T follicular helper cell (primary cell): ENCODE results near the gene HSD17B3.
"Not testable (repeated sequence)": the region's sequence is repeated elsewhere in the genome, so short reads cannot be mapped to it uniquely, and the experiment has no call there.

ENCODE experiments used
- DNase-seq: peaks from one replicate; pipeline ENCODE4 v3.0.0-alpha.2; 2020; ENCODE audit warnings: low read depth

The HSD17B3 gene

GRCh38 chr9:96236337-96236736 is 65.6 kb downstream of the HSD17B3 start:
- not testable (repeated sequence) for DNase-seq

- DNase-seq, result no peak
These were observed 69.3 kb downstream of the HSD17B3 start for GRCh38 chr9:96232539-96233241.

GRCh38 chr9:96232164-96232538 is 69.8 kb downstream of the HSD17B3 start:
- no peak for DNase-seq

- no peak for DNase-seq
These were observed 72.0 kb downstream of the HSD17B3 start for GRCh38 chr9:96230002-96230401.

GRCh38 chr9:96222132-96222531 is 79.8 kb downstream of the HSD17B3 start:
- DNase-seq, result no peak

GRCh38 chr9:96219900-96220257 is 82.1 kb downstream of the HSD17B3 start:
- no peak for DNase-seq

GRCh38 chr9:96219026-96219899 is 82.7 kb downstream of the HSD17B3 start:
- DNase-seq, result peak; percentile 12

GRCh38 chr9:96217754-96218693 is 84.0 kb downstream of the HSD17B3 start:
- DNase-seq, result peak; percentile 46

- no peak for DNase-seq
These were observed 84.7 kb downstream of the HSD17B3 start for GRCh38 chr9:96217294-96217707.

- DNase-seq, result no peak
These were observed 85.4 kb downstream of the HSD17B3 start for GRCh38 chr9:96216583-96216982.

- no peak for DNase-seq
These were observed 86.1 kb downstream of the HSD17B3 start for GRCh38 chr9:96215841-96216240.

- DNase-seq, result no peak
These were observed 87.3 kb downstream of the HSD17B3 start for GRCh38 chr9:96214635-96215034.

- DNase-seq, result no peak
These were observed 92.3 kb downstream of the HSD17B3 start for GRCh38 chr9:96209407-96210271.

- DNase-seq, result no peak
These were observed 95.7 kb downstream of the HSD17B3 start for GRCh38 chr9:96206156-96206751.

- DNase-seq, result no peak
These were observed 97.1 kb downstream of the HSD17B3 start for GRCh38 chr9:96204853-96205252.

GRCh38 chr9:96203867-96204501 is 98.0 kb downstream of the HSD17B3 start:
- no peak for DNase-seq

GRCh38 chr9:96202971-96203780 is 98.8 kb downstream of the HSD17B3 start:
- no peak for DNase-seq

- DNase-seq, result no peak
These were observed 100.8 kb downstream of the HSD17B3 start for GRCh38 chr9:96201140-96201539.

- no peak for DNase-seq
These were observed 103.0 kb downstream of the HSD17B3 start for GRCh38 chr9:96199006-96199405.
